GM18867 (cell line): ENCODE data around the gene RANBP10.
"Not testable (repeated sequence)": the region's sequence is repeated elsewhere in the genome, so short reads cannot be mapped to it uniquely, and the experiment has no call there.

ENCODE experiments used
- ATAC-seq: cut with Tn5 transposase; IDR thresholded peaks from one replicate; pipeline ENCODE4 v1.9.1; 2021; ENCODE audit warnings: mild to moderate bottlenecking, moderate library complexity; ENCODE audit not compliant: unreplicated experiment

RANBP10 gene

DNA sequence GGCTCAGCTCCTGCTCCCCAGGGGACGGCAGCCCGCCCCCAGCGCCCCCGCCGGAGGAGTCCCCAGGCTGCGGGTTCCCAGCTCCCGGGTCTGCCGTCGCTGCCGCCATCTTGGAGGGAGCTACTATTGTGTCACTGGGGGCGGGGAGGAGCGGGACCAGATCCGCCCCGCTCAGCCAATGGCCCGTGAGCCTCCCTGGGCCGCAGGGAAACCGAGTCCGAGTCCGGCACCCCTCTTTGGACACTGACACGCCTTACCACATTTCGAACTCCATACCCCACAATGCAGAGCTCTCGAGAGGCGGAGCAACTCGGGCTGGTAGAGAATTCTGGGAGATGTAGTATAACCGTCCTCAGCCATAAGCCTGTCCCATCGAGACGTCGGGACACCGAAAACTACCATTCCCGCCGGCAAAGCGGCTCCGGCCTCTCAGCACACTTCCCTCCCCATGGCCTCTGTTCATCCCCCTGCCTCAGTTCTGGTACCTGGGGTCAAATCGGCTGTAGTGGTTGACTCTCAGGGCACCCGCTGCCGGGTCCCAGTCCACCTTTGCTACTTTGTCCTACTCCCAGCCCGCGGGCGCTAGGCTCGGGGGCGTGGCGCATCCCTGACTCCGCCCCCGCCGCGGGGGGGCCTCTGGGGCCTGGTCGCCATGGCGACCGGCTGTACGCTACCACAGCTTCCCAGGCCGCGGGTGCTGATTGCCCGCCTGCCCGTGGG lies at the start of gene RANBP10, which contains the start of gene TSNAXIP1:
RANBP10 (minus strand) TSS at position 133 of the 720 bp plus-strand sequence; CDS start at position 109, 24 bp downstream.
TSNAXIP1 (plus strand) TSS at position 462 of the 720 bp plus-strand sequence. CDS start 261 bp downstream, outside the sequence.
- peak; percentile 90 for ATAC-seq

DNA sequence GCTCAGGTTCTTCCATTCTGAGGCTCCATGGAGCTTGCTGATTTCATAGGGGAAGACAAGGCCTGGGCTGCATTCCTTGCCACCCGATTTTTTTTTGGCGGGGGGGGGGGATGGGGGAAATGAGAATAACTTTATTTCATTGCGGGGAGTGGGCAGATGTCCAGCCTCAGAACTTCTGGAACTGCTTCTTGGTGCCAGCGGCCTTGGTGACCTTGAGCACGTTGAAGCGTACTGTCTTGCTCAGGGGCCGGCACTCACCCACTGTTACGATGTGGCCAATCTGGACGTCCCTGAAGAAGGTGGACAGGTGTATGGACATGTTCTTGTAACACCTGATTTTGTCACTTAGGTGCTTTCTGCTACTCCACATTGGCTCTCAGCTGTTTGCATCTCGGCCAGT lies 49.4 kb upstream of the RANBP10 start:
- ATAC-seq, result no peak

DNA sequence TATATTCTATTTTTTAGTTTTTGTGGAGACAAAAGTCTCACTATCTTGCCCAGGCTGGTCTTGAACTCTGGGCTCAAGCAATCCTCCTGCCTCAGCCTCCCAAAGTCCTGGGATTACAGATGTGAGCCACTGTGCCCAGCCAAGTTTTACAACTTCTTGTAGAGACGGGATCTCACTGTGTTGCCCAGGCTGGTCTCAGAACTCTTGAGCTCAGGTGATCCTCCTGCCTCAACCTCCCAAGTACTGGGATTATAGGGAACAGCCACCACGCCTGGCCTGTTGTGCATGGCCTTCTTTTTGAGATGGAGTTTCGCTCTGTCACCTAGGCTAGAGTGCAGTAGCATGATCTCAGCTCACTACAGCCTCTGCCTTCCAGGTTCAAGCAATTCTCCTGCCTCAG lies 47.3 kb upstream of the RANBP10 start:
- no peak for ATAC-seq

GRCh38 chr16:67848118-67848517 lies 41.8 kb upstream of the RANBP10 start:
- ATAC-seq, result no peak

DNA sequence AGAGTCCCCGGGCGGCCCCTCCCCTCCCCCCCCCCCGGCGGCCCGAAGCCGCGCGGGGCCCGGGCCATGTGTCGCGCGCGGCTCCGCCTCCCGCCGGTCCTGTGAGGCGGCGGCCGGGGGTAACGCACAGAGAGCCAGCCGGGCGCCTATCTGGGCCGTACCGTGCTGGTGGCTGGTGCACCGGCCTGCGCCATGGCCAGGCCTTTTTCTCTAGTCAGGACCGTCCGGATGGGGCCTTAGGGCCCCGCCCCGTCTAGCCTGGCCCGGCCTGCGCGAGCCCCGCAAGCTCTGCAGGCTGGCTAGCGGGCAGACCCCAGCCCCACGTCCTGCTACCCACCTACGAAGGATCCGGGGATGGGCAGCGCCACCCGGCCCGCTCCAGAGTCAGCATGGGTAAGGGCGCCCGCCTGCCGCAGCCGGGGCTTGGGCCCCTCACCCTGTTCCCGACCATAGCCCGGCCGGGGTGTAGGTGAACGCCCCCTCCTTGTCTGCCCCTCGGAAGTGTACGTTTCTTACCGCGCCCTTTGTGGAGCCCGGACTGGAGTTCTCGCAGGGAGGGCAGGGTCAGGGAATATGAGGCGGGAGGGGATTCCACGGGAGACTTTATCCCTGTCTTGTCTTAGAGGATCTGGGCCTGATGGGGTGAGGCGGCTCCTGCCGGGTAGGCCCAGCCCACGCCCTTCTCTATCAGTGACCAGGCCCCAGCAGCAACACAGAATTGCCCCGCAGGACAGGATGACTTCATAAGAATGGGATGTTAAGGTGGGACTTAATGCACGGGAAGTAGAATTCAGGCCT lies 40.9 kb upstream of the RANBP10 start, which contains the start of gene CENPT:
CENPT (minus strand) TSS at position 630 of the 798 bp plus-strand sequence. CDS start 13,834 bp downstream, outside the sequence.
- peak; percentile 39 for ATAC-seq

DNA sequence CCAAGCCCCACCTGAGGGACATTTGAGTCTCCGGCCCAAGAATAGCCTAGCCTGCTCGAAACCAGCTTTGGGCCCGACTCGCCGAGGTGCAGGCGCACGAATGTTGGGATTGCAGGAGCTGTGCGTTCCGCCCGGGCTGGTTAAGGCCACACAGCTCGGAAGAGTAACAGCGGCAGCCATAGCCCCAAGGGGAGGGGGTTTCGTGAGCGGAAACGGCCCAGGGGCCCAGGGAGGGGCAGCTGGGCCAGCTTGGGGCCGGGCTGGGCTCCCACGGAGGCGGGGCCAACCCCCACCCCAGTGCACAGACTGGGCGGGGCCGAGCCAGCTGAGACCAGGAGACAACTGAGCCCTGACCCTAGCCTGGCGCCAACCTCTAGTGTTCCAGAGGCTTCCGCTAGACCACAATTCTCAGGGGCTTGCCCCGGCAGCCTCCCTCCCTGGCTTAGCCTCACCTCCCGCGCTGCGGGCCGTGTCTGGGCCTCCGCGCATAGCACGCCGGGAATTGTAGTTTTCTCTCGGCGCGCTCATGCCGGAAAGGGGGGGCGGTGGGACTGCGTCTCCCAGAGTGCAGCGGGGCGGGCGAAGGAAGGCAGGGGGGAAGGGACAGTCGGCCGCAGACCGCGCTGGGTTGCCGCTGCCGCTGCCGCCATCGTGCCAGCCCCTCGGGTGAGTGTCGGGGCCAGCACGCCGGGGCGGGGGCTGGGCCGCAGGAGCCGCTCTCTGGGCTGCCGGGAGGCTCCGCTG lies 40.1 kb upstream of the RANBP10 start, which contains the start of gene NUTF2:
NUTF2 (plus strand) TSS at position 614 of the 744 bp plus-strand sequence. CDS start 18,198 bp downstream, outside the sequence.
- ATAC-seq, result peak; percentile 54

DNA sequence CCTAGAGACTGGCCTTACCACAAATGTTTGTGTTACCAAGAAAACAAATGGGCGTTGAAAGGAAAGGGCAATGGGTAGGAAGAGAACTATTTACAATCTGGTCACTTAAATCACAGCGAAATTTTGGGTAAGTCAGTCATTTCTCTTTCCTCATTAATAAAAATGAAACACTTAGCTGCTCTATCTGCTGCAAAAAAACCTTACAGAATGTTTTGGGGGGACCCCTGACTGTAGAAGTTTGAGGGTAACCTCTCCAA lies 39.6 kb upstream of the RANBP10 start:
- ATAC-seq, result no peak

DNA sequence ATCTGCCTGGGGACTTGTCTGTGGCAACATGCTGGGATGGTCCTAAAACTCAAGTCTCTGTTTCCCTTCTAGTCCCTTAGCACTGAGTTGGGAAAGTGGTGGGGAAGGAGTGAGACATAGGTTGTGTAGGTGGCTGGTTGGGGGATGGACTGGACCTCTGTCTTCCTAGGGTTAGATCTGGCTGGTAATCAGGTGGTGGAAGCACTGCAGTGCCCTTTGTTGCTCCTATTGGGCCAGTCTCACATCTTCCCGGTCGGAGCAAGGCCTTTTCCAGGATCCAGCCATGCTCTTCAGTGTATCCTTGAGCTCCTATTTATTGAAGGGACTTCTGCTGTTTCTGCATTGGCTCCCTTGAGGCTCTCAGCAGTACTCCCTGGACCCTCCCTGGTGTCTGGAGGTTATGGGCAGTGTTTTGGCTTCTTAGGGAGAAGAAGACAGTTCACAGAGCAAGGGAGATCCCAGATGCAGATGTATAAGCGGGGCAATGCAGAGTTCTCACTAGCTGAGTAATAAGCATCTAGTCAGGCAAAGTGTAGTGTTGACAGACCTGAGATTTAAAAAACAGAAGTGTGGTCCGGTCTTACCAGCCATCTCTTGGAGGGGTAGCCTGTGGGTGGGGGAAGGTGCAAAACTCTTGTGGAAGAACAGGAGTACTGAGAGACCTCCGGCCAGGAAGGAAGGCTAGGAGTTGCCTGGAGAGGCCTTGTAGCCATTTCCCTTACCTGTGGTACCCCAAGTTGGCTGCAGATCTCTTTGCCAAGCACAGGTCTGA lies 39.1 kb upstream of the RANBP10 start:
- ATAC-seq, result no peak

GRCh38 chr16:67844497-67844896 lies 38.1 kb upstream of the RANBP10 start:
- ATAC-seq, result no peak

GRCh38 chr16:67843343-67843765 lies 37.0 kb upstream of the RANBP10 start:
- ATAC-seq, result no peak

DNA sequence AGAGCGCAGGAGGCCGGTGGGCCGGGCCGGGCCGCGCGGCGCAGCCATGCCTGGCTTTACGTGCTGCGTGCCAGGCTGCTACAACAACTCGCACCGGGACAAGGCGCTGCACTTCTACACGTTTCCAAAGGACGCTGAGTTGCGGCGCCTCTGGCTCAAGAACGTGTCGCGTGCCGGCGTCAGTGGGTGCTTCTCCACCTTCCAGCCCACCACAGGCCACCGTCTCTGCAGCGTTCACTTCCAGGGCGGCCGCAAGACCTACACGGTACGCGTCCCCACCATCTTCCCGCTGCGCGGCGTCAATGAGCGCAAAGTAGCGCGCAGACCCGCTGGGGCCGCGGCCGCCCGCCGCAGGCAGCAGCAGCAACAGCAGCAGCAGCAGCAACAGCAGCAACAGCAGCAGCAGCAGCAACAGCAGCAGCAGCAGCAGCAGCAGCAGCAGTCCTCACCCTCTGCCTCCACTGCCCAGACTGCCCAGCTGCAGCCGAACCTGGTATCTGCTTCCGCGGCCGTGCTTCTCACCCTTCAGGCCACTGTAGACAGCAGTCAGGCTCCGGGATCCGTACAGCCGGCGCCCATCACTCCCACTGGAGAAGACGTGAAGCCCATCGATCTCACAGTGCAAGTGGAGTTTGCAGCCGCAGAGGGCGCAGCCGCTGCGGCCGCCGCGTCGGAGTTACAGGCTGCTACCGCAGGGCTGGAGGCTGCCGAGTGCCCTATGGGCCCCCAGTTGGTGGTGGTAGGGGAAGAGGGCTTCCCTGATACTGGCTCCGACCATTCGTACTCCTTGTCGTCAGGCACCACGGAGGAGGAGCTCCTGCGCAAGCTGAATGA lies 36.4 kb upstream of the RANBP10 start:
- peak; percentile 4 for ATAC-seq

DNA sequence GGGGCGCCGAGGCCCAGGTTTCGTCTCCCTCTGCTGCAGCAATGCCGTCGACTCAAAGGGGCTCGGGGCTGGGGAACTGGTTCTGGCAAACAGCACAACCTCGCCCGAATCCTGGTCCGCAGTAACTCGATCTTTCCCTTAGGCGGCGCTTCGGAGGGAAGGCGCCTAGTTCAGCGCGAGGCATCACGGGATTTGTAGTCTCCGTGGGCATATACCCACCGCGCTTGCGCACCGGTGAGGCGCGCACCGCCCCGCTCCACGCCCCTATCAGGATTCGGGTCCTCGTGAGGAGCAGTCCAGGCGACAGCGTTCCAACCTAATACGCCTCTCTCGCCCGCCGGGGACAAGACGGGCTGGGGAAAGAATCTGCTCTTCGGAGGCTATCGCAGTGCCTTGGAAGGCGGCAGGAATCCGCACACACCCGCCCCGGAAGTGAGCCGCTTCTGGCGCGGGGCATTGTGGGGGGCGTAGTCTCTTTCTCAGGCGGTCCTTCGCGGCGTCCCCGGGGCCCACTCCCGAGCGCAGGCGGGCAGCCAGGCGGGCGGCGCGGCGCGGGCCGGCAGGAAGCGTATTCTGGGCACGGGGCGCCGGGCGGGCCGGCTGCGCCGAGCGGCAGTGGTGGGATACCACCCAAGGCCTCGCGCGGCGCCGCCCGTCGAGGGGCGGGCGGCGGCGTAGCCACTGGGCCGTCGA lies 35.6 kb upstream of the RANBP10 start, which contains the start of gene THAP11:
THAP11 (plus strand) TSS at position 505 of the 693 bp plus-strand sequence. CDS start 235 bp downstream, outside the sequence.
- ATAC-seq, result peak; percentile 45

DNA sequence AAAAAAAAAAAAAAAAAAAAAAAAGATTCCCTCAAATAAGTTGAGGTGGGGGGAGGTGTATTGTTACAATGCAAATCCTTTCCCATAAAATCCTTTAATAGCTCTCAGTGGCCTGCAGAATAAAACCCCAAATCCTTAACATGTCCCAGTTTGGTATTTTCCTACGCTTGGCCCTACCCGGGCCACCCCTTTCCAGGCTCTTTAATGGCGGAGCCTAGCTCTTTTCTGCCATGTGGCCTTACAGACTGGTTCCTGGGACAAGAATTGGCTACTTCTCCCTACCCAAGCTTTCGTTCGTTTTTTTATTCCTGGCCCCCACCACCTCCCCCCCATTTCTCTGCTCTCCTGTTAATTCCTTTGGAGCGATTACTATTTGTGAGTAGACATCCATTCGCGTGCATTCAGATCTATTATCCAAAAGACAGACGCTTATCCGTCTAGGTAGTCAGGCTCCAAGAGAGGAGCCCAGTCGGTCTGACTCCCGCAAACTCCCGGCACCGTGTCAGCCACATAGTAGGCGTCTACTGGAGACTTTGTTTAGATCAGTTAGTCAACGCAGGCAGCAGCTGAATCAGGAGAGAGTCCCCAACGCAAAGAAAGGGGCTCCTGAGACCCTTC lies 34.9 kb upstream of the RANBP10 start:
- no peak for ATAC-seq

DNA sequence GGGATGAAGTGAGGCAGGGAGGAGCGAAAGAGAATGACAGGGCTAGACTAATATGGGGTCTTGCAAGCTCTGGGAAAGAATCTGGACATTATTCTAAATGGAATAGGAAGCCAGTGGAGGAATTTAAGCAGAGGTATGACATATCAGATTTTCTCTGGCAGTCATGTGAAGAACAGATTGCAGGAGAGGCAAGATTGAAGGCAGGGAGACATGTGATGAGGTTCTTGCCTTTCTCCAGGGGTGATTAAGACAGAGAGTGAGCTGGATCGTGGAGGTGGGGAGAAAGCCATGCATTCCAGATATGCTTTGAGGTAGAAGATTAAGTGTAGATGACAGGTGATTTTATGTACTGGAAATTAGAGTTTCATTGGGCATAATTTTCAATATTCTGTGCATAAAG lies 31.5 kb upstream of the RANBP10 start:
- no peak for ATAC-seq

- ATAC-seq, result not testable (repeated sequence)
Observed at GRCh38 chr16:67837190-67837589, 30.8 kb upstream of the RANBP10 start.

DNA sequence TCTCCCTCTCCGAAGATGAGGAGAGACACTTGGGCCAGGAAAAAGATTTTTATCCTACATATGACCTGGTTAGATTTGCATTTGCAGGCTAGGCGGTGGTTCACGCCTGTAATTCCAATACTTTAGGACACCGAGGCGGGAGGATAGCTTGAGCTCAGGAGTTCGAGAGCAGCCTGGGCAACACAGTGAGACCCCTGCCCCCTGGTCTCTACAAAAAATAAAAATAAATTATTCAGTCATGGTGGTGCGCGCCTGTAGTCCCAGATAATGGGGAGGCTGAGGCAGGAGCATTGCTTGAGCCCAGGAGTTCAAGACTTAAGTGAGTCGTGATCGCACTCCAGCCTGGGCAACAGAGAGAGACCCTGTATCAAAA lies 27.9 kb upstream of the RANBP10 start:
- ATAC-seq, result no peak

GRCh38 chr16:67833415-67834241 lies 27.3 kb upstream of the RANBP10 start:
- ATAC-seq, result peak; percentile 96

- no peak for ATAC-seq
Observed at GRCh38 chr16:67833030-67833414, 26.7 kb upstream of the RANBP10 start.
